Left ventricle myocardium superior (tissue), 1 donor: ENCODE results near the gene CACNB4. TPM values are rescaled to one million over a fixed set of nuclear protein-coding genes. Genes with fewer than 3 reads are reported as not detected.
"Not testable (repeated sequence)": the region's sequence is repeated elsewhere in the genome, so short reads cannot be mapped to it uniquely, and the experiment has no call there.

Experiments used
- ATAC-seq: fragments of 200-7000 bp; cut with Tn5 transposase; one replicate; pipeline ENCODE4 v1.9.1; 2020; ENCODE audit warnings: mild to moderate bottlenecking, moderate library complexity
- DNase-seq: peaks from one replicate; pipeline ENCODE4 v3.0.0-alpha.2; 2020
- intact Hi-C: fragments of 100-400 bp; cut with micrococcal nuclease; formaldehyde crosslinking; loops from one replicate; pipeline ENCODE4 v1.11.0; 2022
- total RNA-seq: library from RNA; stranded (reverse); fragmentation: NEBNext Ultra II Directional; extraction: Animal tissue kit (Norgen Biotek cat#: 25700); gene quantifications from one replicate; pipeline ENCODE4 v1.2.1, GENCODE V29; 2021
- donor health status: DM: no; HTN: yes; CAD: no; lungs with severe emphysema.

Gene CACNB4
- total RNA-seq, 1 donor from 2014 or later: 0.32 TPM

DNA sequence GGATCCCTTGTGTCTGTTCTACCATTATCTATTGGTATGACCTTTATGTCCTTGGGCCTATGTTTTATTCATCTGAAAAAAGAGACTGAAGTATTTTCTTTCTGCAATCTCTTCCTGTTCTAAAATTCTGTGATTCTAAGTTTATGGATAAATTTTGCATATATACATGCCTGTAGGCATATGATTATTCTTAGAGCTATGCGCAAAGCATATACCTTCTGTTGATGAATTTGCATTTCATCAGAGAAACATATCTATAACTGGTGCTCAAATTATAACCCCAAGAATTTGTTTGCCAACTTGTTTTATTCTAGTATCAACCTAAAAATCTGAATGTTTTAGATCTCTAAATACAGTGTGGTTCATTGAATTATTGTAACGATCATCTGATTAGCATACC lies 6.7 kb downstream of the CACNB4 start:
- DNase-seq (no peak), ATAC-seq (no peak)
- intact Hi-C loops: no loop called here

DNA sequence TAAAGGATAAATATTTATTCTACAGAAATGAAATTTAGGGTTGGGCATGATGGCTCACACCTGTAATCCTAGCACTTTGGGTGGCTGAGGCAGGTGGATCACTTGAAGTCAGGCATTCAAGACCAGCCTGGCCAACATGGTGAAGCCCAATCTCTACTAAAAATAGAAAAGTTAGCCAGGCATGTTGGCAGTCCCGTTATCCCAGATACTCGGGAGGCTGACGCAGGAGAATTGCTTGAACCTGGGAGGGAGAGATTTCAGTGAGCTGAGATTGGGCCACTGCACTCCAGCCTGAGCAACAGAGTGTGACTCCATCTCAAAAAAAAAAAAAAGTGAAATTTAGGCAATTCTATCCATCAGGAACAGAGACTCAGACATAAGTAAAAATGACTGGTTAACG lies 8.1 kb downstream of the CACNB4 start:
- intact Hi-C loops, DNase-seq: not testable (repeated sequence)
- ATAC-seq: peak; percentile 84

DNA sequence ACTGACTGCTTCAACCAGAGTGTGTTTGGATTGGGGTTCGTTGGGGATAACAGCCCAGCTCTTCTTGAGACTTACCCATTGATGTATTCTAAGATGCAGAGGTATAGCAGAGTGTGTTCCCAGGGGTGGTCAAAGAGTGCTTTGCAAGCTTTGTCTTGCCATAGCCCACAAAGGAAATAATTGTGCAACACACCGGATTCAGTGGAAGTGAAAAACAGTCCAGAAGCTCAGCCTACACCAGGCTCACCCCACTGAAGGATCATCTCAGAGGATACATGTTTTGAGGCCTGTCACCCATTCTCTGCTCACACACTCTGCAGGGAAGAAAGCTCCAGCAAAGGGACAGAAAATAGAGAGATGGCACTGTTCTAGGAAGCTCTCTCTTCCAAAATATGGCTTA lies 9.6 kb downstream of the CACNB4 start:
- intact Hi-C loops: no loop called here
- ATAC-seq: peak; percentile 48
- DNase-seq: no peak

DNA sequence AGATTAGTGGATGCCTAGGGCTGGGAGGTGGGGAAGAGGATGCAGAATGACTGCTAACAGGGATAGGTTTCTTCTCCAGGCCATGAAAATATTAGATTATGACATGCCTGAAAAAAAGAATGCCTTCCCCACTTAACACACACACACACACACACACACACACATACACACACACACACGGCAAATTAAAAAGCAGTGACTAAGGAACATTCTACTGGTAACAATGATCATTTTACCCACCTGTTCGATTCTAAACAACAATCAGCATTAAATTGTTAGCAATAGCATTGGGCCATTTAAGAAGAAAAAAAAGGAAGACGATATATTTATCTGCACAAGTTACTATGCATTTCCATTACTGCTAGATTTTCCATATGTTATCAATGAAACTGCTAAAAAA lies 10.8 kb downstream of the CACNB4 start:
- intact Hi-C loops: no loop called here
- no peak for DNase-seq
- ATAC-seq: no peak

GRCh38 chr2:152086231-152086630 lies 12.6 kb downstream of the CACNB4 start:
- ATAC-seq (no peak), DNase-seq (no peak)
- intact Hi-C loops: no loop called here

DNA sequence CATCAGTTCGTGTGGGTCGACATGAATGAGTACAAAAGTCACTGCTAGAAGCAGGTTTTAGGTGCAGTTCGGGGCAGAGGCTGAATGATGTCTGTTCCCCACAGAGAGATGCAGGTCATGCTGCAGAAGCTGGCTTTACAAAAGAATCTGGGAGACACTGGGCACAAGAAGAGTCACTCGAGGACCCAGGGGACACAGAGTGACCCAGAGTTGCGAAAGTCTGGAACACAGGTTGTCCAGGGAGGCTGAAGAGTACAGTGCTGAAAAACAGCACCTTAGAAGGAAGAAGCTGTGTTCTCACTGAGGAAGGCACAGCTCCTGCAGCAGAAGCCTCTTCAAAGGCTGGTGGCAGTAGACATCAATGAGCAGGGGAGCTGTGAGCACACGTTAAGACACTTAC lies 14.8 kb downstream of the CACNB4 start:
- DNase-seq (no peak), ATAC-seq (no peak)
- intact Hi-C loops: no loop called here

- no peak for DNase-seq
- intact Hi-C loops: no loop called here
- no peak for ATAC-seq
Measured at GRCh38 chr2:152083202-152083875, 15.5 kb downstream of the CACNB4 start.

- DNase-seq: no peak
- no peak for ATAC-seq
- intact Hi-C loops: no loop called here
Measured at GRCh38 chr2:152078662-152079061, 20.2 kb downstream of the CACNB4 start.

GRCh38 chr2:152078023-152078422 lies 20.8 kb downstream of the CACNB4 start:
- intact Hi-C loops: no loop called here
- no peak for DNase-seq
- no peak for ATAC-seq

DNA sequence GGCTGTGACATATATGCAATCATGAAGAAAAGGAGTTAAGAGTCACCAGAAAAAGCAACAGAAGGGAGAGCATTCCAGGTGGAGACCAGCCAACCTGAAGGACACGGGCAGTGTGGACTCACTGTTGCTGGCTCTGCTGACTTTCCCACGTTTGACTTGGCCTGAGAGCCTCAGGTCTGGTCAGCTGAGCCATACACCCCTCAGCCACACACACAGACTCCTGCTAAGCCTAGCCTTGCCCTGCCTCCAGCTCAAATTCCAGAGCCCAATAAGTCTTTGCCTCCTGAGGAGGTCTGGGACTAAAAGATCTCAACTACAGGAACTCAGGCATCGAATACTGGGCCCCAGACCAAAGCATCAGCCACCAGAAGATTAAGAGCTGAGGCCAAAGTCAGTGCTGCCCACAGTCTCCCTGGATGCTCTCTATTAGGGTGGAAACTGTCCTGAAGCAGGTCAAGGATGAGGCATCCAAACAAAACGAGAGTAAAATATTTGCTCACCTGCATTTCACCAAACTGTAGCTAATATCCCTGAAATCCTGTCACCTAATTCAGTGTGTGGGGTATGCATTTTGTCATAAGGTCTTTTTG lies 23.3 kb downstream of the CACNB4 start:
- no peak for DNase-seq
- intact Hi-C loops: no loop called here
- peak; percentile 79 for ATAC-seq

DNA sequence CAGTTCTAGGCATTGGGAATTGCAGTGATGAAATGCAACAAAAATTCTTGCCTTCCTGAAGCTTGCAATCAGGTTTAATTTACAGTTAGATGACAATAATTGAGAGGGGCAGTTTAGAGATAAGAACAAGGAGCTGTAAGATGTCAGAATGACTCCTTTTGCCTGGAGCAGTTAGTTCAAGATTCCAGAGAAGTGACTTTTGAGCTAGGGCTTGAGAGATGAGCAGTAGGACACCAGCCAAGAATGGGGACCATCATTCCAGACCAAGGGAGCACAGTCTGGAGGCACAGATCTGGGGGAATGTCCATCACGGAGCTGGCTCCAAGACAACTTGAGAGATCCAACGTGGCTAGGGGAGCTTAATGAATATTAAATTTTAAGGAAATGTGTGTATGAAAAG lies 26.8 kb downstream of the CACNB4 start:
- ATAC-seq (no peak), DNase-seq (no peak)
- intact Hi-C loops: no loop called here

GRCh38 chr2:152071518-152071917 lies 27.3 kb downstream of the CACNB4 start:
- ATAC-seq (no peak), DNase-seq (no peak)
- intact Hi-C loops: no loop called here

DNA sequence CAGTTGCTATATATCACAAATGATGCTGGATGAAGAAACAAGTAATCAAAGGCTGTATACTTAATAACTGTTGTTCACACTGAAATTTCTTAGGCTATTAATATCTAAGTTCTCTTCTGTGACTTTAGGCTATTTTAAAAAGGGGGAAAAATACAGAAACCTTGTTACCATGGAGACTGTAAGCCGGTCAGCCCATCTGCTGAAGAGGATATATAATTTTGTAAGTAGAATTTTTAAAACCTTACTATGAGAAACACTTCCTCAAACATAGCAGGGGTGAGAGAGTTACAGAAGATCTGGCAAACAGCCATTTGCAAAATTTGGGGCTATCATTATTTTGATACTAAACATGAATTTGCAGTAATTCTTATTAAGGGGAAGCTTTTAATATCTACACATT lies 27.8 kb downstream of the CACNB4 start:
- intact Hi-C loops: no loop called here
- no peak for ATAC-seq
- no peak for DNase-seq

- DNase-seq (no peak), ATAC-seq (no peak)
- intact Hi-C loops: no loop called here
Measured at GRCh38 chr2:152068226-152068625, 30.6 kb downstream of the CACNB4 start.

DNA sequence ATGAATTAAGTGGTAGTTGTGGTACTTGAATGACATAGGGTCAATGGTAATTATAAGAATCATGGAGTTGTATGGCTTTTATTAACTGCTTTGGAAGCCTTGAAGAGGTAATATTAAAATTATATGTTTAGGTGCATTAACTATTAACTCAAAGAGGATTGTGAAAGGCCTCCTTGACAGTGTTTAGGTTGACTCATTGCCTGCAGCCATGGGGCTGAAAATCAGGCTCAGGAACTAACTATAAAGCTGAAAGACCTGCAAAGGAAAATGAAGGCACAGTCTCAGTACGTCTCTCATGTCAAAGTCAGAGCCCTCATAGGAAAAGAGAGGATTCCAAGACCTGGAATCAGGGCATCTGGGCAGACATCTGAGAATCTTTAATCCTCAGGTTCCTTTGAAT lies 31.0 kb downstream of the CACNB4 start:
- intact Hi-C loops: no loop called here
- no peak for DNase-seq
- no peak for ATAC-seq

- no peak for ATAC-seq
- no peak for DNase-seq
- intact Hi-C loops: no loop called here
Measured at GRCh38 chr2:152065945-152066344, 32.9 kb downstream of the CACNB4 start.

DNA sequence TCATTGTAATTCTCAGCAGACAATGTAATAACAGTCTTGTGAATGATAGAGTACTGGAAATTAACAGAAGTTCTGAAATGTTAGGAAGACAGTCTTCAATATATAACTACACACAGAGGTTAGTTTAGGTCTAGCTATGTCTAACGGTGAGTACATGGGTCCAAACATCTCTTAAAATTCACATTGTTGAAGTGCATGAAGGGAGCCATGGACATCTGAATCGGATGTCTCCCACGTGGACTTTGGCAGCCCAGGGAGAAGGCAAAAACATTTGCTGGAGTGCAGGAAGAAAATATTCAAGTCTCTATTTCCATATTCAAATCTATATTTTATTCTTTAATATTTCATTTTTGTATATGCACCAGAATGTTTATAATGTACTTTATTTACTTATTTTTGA lies 34.8 kb downstream of the CACNB4 start:
- ATAC-seq (no peak), DNase-seq (no peak)
- intact Hi-C loops: no loop called here

- no peak for DNase-seq
- ATAC-seq: no peak
- intact Hi-C loops: no loop called here
Measured at GRCh38 chr2:152063325-152063924, 35.4 kb downstream of the CACNB4 start.

DNA sequence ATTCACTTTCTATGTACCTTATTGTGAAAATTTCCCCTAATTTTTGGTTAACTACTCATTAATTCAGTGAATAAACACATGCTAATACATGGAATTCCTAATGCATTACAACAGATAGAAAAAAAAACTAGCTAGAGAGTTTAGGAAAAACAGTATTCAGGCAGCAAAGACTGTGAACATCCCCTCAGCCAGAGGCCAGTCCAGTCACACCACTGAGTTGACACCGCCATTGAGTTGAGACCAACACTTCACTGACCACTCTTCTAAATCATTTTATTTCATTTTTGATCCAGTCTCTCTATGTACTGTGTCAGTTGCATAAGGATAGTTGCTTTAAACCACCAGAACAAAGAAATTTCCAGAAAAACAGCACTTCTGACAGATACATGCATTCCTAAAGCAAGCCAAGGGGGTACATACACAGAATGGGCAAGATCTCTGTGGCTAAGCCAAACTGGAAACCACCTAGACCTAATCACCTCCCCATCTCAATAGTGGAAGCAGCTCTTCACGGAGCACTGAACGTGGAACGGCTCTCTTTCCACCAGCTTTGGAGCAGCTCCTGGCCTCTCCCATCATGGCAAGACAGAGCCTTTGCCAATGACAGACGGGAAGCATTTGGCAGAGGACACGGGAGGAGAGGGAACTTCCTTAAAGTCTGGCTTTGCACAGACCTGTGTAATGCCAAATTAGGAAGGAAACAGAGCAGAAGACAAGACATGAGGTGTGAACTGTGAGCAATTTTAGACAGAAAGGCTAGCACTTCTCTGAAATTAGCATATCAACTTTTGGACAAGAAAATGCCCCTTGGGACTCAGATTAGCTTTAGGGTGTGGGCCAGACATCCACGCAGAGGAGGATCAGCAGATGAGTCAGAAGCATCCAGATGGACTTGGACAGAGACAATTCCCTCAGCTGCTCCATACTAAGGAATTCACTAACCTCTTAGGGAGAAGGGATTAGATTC lies 36.4 kb downstream of the CACNB4 start:
- ATAC-seq: peak; percentile 94
- intact Hi-C loops: no loop called here
- DNase-seq: peak; percentile 35

- no peak for DNase-seq
- no peak for ATAC-seq
- intact Hi-C loops: no loop called here
Measured at GRCh38 chr2:152061383-152061782, 37.5 kb downstream of the CACNB4 start.
